NCI-H2227 (cell line): ENCODE measurements around the gene ZNF473.
"Not testable (repeated sequence)": the region's sequence is repeated elsewhere in the genome, so short reads cannot be mapped to it uniquely, and the experiment has no call there.

Experiments used
- DNase-seq: peaks from one replicate; lab custom pipeline; 2025; ENCODE audit not compliant: unreplicated experiment; lab: John Stamatoyannopoulos, UW

The ZNF473 gene

GRCh38 chr19:50097884-50098283, 72.1 kb downstream of the ZNF473 start:
- DNase-seq, result not testable (repeated sequence)

- not testable (repeated sequence) for DNase-seq
These were observed 73.1 kb downstream of the ZNF473 start for GRCh38 chr19:50098892-50099291.

GRCh38 chr19:50099696-50100095, 73.9 kb downstream of the ZNF473 start:
- DNase-seq, result not testable (repeated sequence)

- not testable (repeated sequence) for DNase-seq
These were observed 75.1 kb downstream of the ZNF473 start for GRCh38 chr19:50100946-50101345.
